GM19099 (cell line): ENCODE data around the gene ADAMTS10.

ENCODE experiments used
- POLR2A ChIP-seq: IDR thresholded peaks from 3 replicates; pipeline ENCODE4 v1.6.1; 2011; ENCODE audit warnings: low read depth; ENCODE audit not compliant: insufficient read length; ENCODE audit errors: extremely low read depth

ADAMTS10 gene

GRCh38 chr19:8610041-8610935, at the start of gene ADAMTS10:
Gene ADAMTS10 (minus strand): TSS chr19:8610715. CDS start chr19:8605710, 5,005 bp downstream.
- TF ChIP-seq POLR2A: no peak

- no peak for TF ChIP-seq POLR2A
Measured at GRCh38 chr19:8659905-8660304, 49.4 kb upstream of the ADAMTS10 start.

GRCh38 chr19:8657869-8658268, 47.4 kb upstream of the ADAMTS10 start:
- no peak for TF ChIP-seq POLR2A

- no peak for TF ChIP-seq POLR2A
Measured at GRCh38 chr19:8655340-8655709, 44.8 kb upstream of the ADAMTS10 start.

- TF ChIP-seq POLR2A: no peak
Measured at GRCh38 chr19:8654591-8655339, 44.2 kb upstream of the ADAMTS10 start.

GRCh38 chr19:8648240-8648639, 37.7 kb upstream of the ADAMTS10 start:
- no peak for TF ChIP-seq POLR2A

GRCh38 chr19:8643860-8644653, 33.5 kb upstream of the ADAMTS10 start:
- no peak for TF ChIP-seq POLR2A

- TF ChIP-seq POLR2A: no peak
Measured at GRCh38 chr19:8642561-8642960, 32.0 kb upstream of the ADAMTS10 start.

GRCh38 chr19:8641908-8642547, 31.5 kb upstream of the ADAMTS10 start:
- no peak for TF ChIP-seq POLR2A

- TF ChIP-seq POLR2A: no peak
Measured at GRCh38 chr19:8641221-8641907, 30.8 kb upstream of the ADAMTS10 start.

GRCh38 chr19:8640402-8641004, 30.0 kb upstream of the ADAMTS10 start:
- no peak for TF ChIP-seq POLR2A

GRCh38 chr19:8639821-8640401, 29.4 kb upstream of the ADAMTS10 start:
- TF ChIP-seq POLR2A: no peak

GRCh38 chr19:8638078-8638619, 27.6 kb upstream of the ADAMTS10 start:
- no peak for TF ChIP-seq POLR2A

- no peak for TF ChIP-seq POLR2A
Measured at GRCh38 chr19:8635422-8635821, 24.9 kb upstream of the ADAMTS10 start.

- no peak for TF ChIP-seq POLR2A
Measured at GRCh38 chr19:8631425-8631819, 20.9 kb upstream of the ADAMTS10 start.
